ENCODE measurements around the gene ZNF394. TPM values are rescaled to one million over a fixed set of nuclear protein-coding genes. Genes with fewer than 3 reads are reported as not detected.

ZNF394 gene
- total and polyA plus RNA-seq, 9 of the 15 experiments (the other 6 are each of a cell fraction or from before 2014, with no cell fraction given): 2.9 to 32.2 (median 24.2) TPM

DNA sequence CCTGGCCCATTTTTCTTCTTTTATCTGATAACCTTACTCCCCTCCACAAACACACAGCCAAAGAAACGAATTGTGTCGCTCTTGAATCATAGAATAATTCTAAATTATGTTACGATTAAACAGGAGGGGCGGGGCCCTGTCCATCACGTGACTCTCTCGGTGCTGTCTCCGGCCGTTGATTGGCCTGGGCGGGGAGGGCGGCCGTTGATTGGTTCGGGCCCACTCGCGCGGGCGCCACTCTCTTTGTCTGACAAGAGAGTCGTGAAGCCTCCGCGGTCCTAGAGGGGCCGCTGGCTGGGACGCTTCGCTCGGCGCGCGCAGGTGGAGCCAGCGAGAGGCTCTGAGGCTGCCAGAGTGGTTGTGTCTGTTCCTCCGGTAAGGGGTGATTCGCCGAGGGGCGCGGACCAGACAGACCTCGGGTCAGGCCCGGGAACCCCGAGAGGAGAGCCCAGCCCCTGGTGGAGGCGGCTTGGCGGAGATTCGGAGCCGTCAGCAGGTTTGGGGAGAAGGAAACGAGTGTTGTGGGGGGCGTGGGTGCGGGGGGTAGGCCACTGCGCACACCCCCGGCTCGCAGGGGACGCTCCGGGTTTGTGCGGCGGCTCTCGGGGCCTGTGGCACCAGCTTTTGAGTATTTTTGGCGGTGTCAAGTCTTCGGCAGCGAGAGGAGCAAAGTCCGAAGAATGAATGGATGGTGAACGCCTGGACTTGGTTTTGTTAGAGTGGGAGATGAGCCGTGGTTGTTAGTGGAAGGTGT is 27.3 kb downstream of the ZNF394 start, which contains the start of gene ZNF789 (continued):
- peak; percentile 32 for TF ChIP-seq PRDM10 (IDR thresholded peaks at IDR 0.05; ENCODE audit: partially characterized antibody)
- TF ChIP-seq PCBP2 (IDR thresholded peaks at IDR 0.05; ENCODE audit: low read depth, low read length, poor library complexity, severe bottlenecking): no peak
- TF ChIP-seq KAT7 (CRISPR knock-in tag; IDR thresholded peaks at IDR 0.05; ENCODE audit: borderline replicate concordance): no peak
- TF ChIP-seq MEIS2 (IDR thresholded peaks at IDR 0.05; ENCODE audit: partially characterized antibody): peak; percentile 71
- TF ChIP-seq SP1 (CRISPR knock-in tag; IDR thresholded peaks at IDR 0.05): peak; percentile 84
- 0 out of 2 replicates have a peak, but pooled peaks have one; percentile 29 for TF ChIP-seq ESRRA (IDR thresholded peaks at IDR 0.05; ENCODE audit: borderline replicate concordance, low read depth)
- peak; percentile 15 for TF ChIP-seq HNRNPLL (IDR thresholded peaks at IDR 0.05; ENCODE audit: low read depth, low read length, poor library complexity, severe bottlenecking)
- TF ChIP-seq ATF3 (IDR thresholded peaks at IDR 0.05): peak; percentile 56
- no peak; the same call in 1 of the 2 replicates for TF ChIP-seq ATF3 (CRISPR knock-in tag; conservative IDR thresholded peaks at IDR 0.05)
- TF ChIP-seq, protein P1, sequence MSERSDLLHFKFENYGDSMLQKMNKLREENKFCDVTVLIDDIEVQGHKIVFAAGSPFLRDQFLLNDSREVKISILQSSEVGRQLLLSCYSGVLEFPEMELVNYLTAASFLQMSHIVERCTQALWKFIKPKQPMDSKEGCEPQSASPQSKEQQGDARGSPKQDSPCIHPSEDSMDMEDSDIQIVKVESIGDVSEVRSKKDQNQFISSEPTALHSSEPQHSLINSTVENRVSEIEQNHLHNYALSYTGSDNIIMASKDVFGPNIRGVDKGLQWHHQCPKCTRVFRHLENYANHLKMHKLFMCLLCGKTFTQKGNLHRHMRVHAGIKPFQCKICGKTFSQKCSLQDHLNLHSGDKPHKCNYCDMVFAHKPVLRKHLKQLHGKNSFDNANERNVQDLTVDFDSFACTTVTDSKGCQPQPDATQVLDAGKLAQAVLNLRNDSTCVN (CRISPR knock-in tag; IDR thresholded peaks at IDR 0.05): 0 out of 2 replicates have a peak, but pooled peaks have one; percentile 77
- TF ChIP-seq SRSF3 (IDR thresholded peaks at IDR 0.05; ENCODE audit: insufficient read depth, low read length): no peak
- peak; percentile 47; the same call in 1 of the 2 replicates for TF ChIP-seq GABPA (tag; conservative IDR thresholded peaks at IDR 0.05; ENCODE audit: low read depth)
- peak; percentile 34; the same call in 1 of the 2 replicates for TF ChIP-seq CBFB (CRISPR knock-in tag; IDR thresholded peaks at IDR 0.05)
- peak; percentile 73; the same call in 1 of the 2 replicates for TF ChIP-seq ZBTB7A (IDR thresholded peaks at IDR 0.05; ENCODE audit: borderline replicate concordance, control insufficient read depth, low read depth, low read length)
- 0 out of 2 replicates have a peak, but pooled peaks have one; percentile 48 for TF ChIP-seq ZNF347 (CRISPR knock-in tag; IDR thresholded peaks at IDR 0.05; ENCODE audit: low read depth)
- TF ChIP-seq, protein P2, sequence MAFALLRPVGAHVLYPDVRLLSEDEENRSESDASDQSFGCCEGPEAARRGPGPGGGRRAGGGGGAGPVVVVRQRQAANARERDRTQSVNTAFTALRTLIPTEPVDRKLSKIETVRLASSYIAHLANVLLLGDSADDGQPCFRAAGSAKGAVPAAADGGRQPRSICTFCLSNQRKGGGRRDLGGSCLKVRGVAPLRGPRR (CRISPR knock-in tag; IDR thresholded peaks at IDR 0.05): 0 out of 2 replicates have a peak, but pooled peaks have one; percentile 39
- 0 out of 2 replicates have a peak, but pooled peaks have one; percentile 62 for TF ChIP-seq ZNF133 (CRISPR knock-in tag; IDR thresholded peaks at IDR 0.05)
- TF ChIP-seq NFRKB (IDR thresholded peaks at IDR 0.05; ENCODE audit: low read depth): peak; percentile 85
- TF ChIP-seq ZSCAN29 (IDR thresholded peaks at IDR 0.05): no peak
- no peak for TF ChIP-seq TSC22D4 (tag; IDR thresholded peaks at IDR 0.05)

Measured in K562 (cell line).